SU-DHL-6 (cell line): Measurements from ENCODE around the gene PLCL1.

Source experiments
- CTCF ChIP-seq: fragments of 200-600 bp; sonication (generic); IDR thresholded peaks from one replicate; pipeline ENCODE4 v1.5.1; 2017; ENCODE audit warnings: antibody characterized with exemption, mild to moderate bottlenecking, low read length, moderate library complexity; ENCODE audit not compliant: insufficient read depth, poor library complexity, severe bottlenecking
- EZH2phosphoT487 ChIP-seq: fragments of 200-600 bp; sonication (generic), shearing (Covaris generic); conservative IDR thresholded peaks from 2 replicates; pipeline ENCODE4 v1.6.1; 2018; ENCODE audit warnings: mild to moderate bottlenecking, antibody characterized with exemption, low read length, moderate library complexity, mixed read lengths

- TF ChIP-seq CTCF (no peak), EZH2phosphoT487 (no peak)
These were observed 145.6 kb downstream of the PLCL1 start for GRCh38 chr2:197950006-197950405.
